Measurements from ENCODE around the gene DEAF1.

DNA sequence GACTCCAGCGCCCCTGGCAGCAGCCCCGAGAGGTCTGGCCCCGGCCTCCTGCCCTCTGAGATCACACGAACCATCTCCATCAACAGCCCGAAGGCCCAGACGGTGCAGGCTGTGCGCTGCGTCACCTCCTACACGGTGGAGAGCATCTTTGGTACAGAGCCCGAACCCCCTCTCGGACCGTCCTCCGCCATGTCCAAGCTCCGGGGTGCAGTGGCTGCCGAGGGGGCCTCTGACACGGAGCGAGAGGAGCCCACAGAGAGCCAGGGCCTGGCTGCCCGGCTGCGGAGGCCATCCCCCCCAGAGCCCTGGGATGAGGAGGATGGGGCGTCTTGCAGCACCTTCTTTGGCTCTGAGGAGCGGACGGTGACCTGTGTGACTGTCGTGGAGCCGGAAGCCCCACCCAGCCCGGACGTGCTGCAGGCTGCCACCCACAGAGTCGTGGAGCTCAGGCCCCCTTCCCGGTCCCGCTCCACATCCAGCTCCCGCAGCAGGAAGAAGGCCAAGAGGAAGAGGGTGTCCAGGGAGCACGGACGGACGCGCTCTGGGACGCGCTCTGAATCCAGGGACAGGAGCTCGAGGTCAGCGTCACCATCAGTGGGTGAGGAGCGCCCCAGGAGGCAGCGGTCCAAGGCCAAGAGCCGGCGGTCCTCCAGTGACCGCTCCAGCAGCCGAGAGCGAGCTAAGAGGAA, 86.9 kb downstream of the DEAF1 start:
- TF ChIP-seq, protein P1, sequence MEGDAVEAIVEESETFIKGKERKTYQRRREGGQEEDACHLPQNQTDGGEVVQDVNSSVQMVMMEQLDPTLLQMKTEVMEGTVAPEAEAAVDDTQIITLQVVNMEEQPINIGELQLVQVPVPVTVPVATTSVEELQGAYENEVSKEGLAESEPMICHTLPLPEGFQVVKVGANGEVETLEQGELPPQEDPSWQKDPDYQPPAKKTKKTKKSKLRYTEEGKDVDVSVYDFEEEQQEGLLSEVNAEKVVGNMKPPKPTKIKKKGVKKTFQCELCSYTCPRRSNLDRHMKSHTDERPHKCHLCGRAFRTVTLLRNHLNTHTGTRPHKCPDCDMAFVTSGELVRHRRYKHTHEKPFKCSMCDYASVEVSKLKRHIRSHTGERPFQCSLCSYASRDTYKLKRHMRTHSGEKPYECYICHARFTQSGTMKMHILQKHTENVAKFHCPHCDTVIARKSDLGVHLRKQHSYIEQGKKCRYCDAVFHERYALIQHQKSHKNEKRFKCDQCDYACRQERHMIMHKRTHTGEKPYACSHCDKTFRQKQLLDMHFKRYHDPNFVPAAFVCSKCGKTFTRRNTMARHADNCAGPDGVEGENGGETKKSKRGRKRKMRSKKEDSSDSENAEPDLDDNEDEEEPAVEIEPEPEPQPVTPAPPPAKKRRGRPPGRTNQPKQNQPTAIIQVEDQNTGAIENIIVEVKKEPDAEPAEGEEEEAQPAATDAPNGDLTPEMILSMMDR (conservative IDR thresholded peaks at IDR 0.05; ENCODE audit: low read depth in 2 of 2) = no peak
- TF ChIP-seq POLR2AphosphoS5 (IDR thresholded peaks at IDR 0.05; ENCODE audit: low read depth) = no peak
- TF ChIP-seq, protein P2, sequence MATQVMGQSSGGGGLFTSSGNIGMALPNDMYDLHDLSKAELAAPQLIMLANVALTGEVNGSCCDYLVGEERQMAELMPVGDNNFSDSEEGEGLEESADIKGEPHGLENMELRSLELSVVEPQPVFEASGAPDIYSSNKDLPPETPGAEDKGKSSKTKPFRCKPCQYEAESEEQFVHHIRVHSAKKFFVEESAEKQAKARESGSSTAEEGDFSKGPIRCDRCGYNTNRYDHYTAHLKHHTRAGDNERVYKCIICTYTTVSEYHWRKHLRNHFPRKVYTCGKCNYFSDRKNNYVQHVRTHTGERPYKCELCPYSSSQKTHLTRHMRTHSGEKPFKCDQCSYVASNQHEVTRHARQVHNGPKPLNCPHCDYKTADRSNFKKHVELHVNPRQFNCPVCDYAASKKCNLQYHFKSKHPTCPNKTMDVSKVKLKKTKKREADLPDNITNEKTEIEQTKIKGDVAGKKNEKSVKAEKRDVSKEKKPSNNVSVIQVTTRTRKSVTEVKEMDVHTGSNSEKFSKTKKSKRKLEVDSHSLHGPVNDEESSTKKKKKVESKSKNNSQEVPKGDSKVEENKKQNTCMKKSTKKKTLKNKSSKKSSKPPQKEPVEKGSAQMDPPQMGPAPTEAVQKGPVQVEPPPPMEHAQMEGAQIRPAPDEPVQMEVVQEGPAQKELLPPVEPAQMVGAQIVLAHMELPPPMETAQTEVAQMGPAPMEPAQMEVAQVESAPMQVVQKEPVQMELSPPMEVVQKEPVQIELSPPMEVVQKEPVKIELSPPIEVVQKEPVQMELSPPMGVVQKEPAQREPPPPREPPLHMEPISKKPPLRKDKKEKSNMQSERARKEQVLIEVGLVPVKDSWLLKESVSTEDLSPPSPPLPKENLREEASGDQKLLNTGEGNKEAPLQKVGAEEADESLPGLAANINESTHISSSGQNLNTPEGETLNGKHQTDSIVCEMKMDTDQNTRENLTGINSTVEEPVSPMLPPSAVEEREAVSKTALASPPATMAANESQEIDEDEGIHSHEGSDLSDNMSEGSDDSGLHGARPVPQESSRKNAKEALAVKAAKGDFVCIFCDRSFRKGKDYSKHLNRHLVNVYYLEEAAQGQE (IDR thresholded peaks at IDR 0.05; ENCODE audit: unreplicated experiment) = no peak

Measured in GM23338 (cell line).